Renal cortex interstitium (tissue), 15 donors: ENCODE results near the gene SHE. TPM values are rescaled to one million over a fixed set of nuclear protein-coding genes. Genes with fewer than 3 reads are reported as not detected.
A peak's percentile ranks its signal among the peaks of the same experiment; 100 is the strongest.
"Not testable (repeated sequence)": the region's sequence is repeated elsewhere in the genome, so short reads cannot be mapped to it uniquely, and the experiment has no call there.

Experiments used
- DNase-seq, 11 donors: peaks; one replicate each; pipeline ENCODE4 v3.0.0-alpha.2; 2013; ENCODE audit warnings: low read depth in 9 of 11, low spot score in 4 of 11; ENCODE audit errors: extremely low read depth in 1 of 11
- long read RNA-seq, 16 experiments: transcript quantifications; one replicate each; lab custom pipeline, GENCODE V29; 2026
- polyA plus RNA-seq, 3 donors: library from polyadenylated mRNA; unstranded; fragments of 120-200 nt; gene quantifications; one replicate each; pipeline ENCODE4 v1.2.1, GENCODE V29; 2013; ENCODE audit not compliant: insufficient read length in 3 of 3

The SHE gene
- polyA plus RNA-seq: 10 to 100 TPM in 2 of 3 donors, 1 to 10 TPM in 1; 9.9 to 12.3 (median 10.4) TPM
- long read RNA-seq, donor 1, full-length matches to known transcripts: 1 of 1 reads
- long read RNA-seq, donor 1, partial matches to known transcripts: 0 of 1 reads
- long read RNA-seq, donor 1, other reads (novel, unspliced or antisense): 0 of 1 reads
- long read RNA-seq, donor 2, full-length matches to known transcripts: 1 of 1 reads
- long read RNA-seq, donor 2, partial matches to known transcripts: 0 of 1 reads
- long read RNA-seq, donor 2, other reads (novel, unspliced or antisense): 0 of 1 reads
- long read RNA-seq, donor 3, full-length matches to known transcripts: 2 of 2 reads
- long read RNA-seq, donor 3, partial matches to known transcripts: 0 of 2 reads
- long read RNA-seq, donor 3, other reads (novel, unspliced or antisense): 0 of 2 reads
- long read RNA-seq, donor 4, full-length matches to known transcripts: 4 of 4 reads
- long read RNA-seq, donor 4, partial matches to known transcripts: 0 of 4 reads
- long read RNA-seq, donor 4, other reads (novel, unspliced or antisense): 0 of 4 reads
- long read RNA-seq, donor 5: 0 reads
- long read RNA-seq, donor 6: 0 reads
- long read RNA-seq, donor 7, full-length matches to known transcripts: 1 of 1 reads
- long read RNA-seq, donor 7, partial matches to known transcripts: 0 of 1 reads
- long read RNA-seq, donor 7, other reads (novel, unspliced or antisense): 0 of 1 reads
- long read RNA-seq, donor 8, full-length matches to known transcripts: 1 of 8 reads
- long read RNA-seq, donor 8, partial matches to known transcripts: 7 of 8 reads
- long read RNA-seq, donor 8, other reads (novel, unspliced or antisense): 0 of 8 reads
- long read RNA-seq, donor 9, full-length matches to known transcripts: 1 of 1 reads
- long read RNA-seq, donor 9, partial matches to known transcripts: 0 of 1 reads
- long read RNA-seq, donor 9, other reads (novel, unspliced or antisense): 0 of 1 reads
- long read RNA-seq, donor 10, full-length matches to known transcripts: 1 of 1 reads
- long read RNA-seq, donor 10, partial matches to known transcripts: 0 of 1 reads
- long read RNA-seq, donor 10, other reads (novel, unspliced or antisense): 0 of 1 reads
- long read RNA-seq, donor 11, full-length matches to known transcripts: 4 of 4 reads
- long read RNA-seq, donor 11, partial matches to known transcripts: 0 of 4 reads
- long read RNA-seq, donor 11, other reads (novel, unspliced or antisense): 0 of 4 reads
- long read RNA-seq, donor 12, full-length matches to known transcripts: 1 of 1 reads
- long read RNA-seq, donor 12, partial matches to known transcripts: 0 of 1 reads
- long read RNA-seq, donor 12, other reads (novel, unspliced or antisense): 0 of 1 reads
- long read RNA-seq, donor 13, full-length matches to known transcripts: 2 of 2 reads
- long read RNA-seq, donor 13, partial matches to known transcripts: 0 of 2 reads
- long read RNA-seq, donor 13, other reads (novel, unspliced or antisense): 0 of 2 reads
- long read RNA-seq, donor 14, full-length matches to known transcripts: 1 of 1 reads
- long read RNA-seq, donor 14, partial matches to known transcripts: 0 of 1 reads
- long read RNA-seq, donor 14, other reads (novel, unspliced or antisense): 0 of 1 reads
- long read RNA-seq, donor 15, full-length matches to known transcripts: 1 of 1 reads
- long read RNA-seq, donor 15, partial matches to known transcripts: 0 of 1 reads
- long read RNA-seq, donor 15, other reads (novel, unspliced or antisense): 0 of 1 reads
- long read RNA-seq, donor 16, full-length matches to known transcripts: 3 of 3 reads
- long read RNA-seq, donor 16, partial matches to known transcripts: 0 of 3 reads
- long read RNA-seq, donor 16, other reads (novel, unspliced or antisense): 0 of 3 reads

DNA sequence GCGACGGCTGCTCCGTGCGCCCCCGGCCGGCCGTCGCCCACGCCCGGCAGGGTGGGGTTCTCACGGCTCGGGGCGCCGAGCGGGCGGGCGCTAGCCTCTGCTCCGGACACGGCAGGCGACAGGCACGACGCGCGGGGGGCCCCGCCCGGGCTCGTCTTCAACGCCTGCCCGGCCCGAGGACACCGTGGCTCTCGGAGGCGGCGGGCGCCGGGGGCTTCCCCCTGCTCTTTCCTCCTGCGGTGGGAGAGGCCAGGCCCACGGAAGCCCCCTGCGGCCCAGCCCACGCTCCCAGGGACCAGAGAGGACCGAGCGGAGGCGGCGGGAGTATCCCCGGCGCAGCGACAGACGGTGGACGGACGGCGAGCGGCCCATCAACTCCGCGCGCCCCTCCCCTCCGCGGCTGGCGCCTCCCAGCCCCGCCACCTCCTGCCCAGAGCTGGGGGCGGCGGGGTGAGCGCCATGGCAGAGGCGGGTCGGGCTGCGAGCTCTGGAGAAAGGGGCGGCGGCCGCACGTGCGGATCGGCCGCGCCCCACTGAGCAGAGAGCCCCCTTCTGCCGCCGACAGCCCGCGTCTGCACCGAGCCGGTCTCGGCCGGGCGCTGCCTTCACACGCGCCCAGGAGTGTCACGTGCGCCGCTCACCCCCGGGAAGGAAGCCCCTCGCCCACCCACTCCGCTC, at the start of gene SHE, which contains the start of gene TDRD10:
TSS of gene SHE (minus strand) at position 347 of the 678 bp plus-strand sequence. CDS start 386 bp downstream, outside the sequence.
TSS of gene TDRD10 (plus strand) at position 154 of the 678 bp plus-strand sequence. CDS start 4,685 bp downstream, outside the sequence.
- DNase-seq: peak in 1 of 11 donors; percentile 50

- DNase-seq: no peak
Observed at GRCh38 chr1:154551474-154551873, 49.3 kb upstream of the SHE start.

- no peak for DNase-seq
Observed at GRCh38 chr1:154550657-154551056, 48.4 kb upstream of the SHE start.

GRCh38 chr1:154550070-154550469, 47.9 kb upstream of the SHE start:
- DNase-seq: no peak

DNA sequence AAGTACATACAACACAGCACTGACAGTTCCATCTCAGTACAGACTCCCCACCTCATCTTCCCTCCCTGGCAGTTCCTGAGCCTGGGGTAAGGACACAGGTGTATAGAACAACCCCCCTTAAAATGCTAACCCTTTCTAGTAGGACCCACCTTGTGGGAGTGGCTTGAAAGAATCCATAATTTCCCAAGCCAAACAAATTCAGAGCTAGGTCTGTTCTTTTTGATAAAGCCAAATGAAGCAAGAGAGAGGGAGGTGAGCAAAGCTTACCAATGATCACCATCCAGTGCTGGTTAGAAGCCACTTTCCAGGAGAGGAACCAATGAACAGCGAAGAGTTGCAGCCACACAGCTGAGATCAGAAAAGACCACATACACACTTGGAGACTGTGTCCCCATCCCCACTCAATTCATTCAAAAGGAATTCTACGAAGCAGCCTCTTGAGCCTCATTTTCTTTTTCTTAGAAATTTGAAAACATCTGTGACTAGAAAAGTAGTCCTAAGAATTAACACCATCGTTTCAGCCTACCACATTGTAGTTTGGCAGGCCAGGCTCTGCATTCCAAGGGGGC, 47.1 kb upstream of the SHE start:
- no peak for DNase-seq

DNA sequence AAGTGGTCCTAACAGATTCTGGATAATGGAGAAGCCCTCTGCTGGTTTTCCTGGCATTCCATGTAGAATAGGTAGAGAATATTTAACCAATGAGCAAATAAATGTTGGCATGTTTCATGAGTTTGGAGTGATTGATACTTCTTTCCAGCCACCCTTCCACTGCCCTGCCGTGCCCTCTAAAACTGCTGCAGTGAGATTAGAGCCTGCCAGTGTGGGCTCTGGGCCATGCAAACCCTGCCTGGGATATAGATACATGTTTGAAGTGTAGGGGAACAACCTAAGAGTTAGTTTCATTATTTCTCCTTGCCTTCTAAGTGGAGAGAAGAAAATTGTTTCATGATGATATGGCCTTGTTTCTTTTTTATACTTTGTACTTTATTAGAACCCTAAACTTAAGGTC, 45.8 kb upstream of the SHE start:
- no peak for DNase-seq

DNA sequence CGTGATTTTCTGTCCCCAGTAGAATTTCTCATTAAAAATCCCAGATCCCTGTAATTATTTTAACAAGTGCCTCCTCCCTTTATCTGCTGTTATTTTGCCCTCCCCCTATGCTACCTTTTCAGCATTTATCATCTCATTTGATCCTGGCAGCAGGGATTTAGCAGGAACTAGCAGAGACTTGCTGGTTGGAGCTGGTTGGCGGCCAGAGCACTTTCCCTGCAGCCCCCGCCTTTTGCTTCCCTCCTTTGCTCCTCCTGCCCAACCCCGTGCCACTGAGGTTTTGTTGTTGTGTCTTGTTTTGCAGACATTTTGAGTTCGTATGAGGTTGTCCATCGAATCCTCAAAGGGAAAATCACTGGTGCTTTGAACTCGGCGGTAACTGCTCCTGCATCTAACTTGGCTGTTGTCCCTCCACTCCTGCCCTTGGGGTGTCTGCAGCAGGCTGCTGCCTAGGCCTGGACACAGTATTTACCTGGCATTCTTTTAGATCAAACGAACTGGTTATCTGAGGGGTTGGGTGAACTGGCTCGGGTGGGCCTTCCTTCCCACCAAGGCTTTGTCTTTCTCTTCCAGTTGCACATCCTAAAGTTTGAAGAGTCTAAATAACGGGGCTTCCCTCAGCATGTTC, 45.0 kb upstream of the SHE start:
- DNase-seq: no peak

GRCh38 chr1:154546264-154547063, 44.3 kb upstream of the SHE start:
- peak in 1 of 11 donors; percentile 23 for DNase-seq

GRCh38 chr1:154541231-154541630, 39.0 kb upstream of the SHE start:
- no peak for DNase-seq

DNA sequence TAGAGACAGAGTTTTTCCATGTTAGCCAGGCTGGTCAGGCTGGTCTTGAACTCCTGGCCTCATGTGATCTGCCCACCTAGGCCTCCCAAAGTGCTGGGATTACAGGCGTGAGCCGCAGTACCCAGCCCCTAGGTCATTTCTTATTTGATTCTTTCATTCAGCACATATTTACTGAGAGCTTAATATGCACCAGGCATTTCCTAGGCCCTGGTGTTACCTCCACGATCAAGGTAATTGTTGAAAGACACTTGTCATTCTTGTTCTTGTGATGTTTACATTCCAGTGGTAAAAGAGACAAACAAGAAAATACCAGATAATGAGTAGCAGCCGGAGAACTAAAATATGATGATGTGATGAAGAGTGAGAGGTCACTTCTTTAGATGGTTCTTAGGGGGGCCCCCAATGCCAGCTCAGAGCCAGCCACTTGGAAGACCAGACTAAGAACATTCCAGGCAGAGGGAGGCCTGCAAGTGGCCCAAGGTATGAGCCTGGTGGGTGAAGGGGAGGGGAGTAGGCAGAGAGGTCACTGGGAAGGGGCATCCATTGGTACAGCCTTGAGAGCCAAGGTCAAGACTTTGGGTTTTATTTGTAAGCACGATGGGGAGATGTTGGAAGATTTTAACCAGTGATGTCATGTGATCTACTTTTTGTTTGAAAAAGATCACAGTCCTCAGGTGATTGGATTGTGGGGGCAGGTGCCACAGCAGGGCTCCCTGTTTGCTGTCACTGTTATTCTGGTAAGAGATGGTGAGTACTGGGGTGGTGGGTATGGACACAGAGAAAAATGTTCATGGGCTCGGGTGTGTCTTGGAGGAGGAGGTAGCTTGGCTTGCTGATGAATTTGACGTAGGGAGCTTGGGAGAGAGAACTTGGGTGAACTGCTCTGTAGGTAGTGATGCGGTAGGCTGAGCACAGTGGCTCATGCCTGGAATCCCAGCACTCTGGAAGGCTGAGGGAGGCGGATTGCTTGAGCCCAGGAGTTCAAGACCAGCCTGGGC, 37.6 kb upstream of the SHE start:
- DNase-seq: no peak

- no peak for DNase-seq
Observed at GRCh38 chr1:154536570-154536969, 34.4 kb upstream of the SHE start.

DNA sequence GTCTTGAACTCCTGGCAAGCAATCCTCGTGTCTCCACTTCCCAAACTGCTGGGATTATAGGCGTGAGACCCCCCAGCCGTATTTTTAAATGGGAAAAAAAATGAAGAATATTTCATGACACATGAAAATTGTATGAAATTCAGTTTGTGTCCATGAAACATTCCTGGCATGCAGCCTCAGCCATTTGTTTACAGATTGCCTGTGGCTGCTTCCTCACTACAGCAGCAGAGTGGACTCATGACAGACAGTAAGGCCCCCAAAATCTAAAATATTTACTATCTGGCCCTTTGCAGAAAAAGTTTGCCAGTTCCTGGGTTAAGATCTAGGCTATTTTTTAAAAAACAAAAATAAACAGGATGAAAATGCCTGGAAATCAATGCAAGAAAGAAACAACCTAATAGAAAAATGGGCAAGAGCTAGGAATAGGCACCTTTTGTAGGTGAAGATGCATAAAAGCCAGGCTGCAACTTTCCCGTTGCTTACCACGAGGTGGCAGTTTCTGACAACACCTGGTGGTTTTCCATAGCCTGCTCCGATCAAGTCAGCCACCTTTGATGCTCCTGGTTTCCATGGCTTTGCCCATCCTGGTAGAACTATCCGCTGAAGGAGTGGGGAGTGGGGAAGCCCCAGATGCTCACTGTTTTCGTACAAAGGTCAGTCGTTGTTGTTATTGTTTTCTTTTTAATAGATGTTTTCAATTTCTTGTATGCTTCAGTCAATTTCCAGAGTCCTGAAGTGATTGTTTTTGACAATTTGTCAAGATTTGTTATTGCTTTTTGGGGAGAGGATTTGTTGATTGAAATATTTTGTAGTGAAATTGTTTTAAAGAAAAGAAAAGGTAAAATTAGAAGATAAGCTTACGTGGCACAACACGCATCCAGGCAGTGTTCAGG, 32.0 kb upstream of the SHE start:
- no peak for DNase-seq

- DNase-seq: not testable (repeated sequence)
Observed at GRCh38 chr1:154531950-154532349, 29.7 kb upstream of the SHE start.

DNA sequence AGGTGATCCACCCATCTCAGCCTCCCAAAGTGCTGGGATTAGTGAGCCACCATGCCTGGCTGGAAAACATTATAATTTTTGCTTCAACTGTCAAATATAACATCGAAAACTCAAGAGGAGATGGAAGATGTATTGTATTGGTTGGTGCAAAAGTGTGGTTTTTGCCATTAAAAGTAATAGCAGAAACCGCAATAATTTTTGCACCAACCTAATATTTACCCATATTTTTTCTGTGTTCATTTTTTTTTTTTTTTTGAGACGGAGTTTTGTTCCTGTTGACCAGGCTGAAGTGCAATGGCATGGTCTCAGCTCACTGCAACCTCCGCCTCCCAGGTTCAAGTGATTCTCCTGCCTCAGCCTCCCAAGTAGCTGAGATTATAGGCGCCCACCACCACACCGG, 27.1 kb upstream of the SHE start:
- no peak for DNase-seq
